ENCODE results near the gene ATP7B. TPM values are rescaled to one million over a fixed set of nuclear protein-coding genes. Genes with fewer than 3 reads are reported as not detected.

Gene ATP7B
- 1.6 to 2.6 TPM (median 2.5 TPM) in 5 replicates for total RNA-seq (2022; extraction: Qiagen RNA extraction; ENCODE audit: low read depth)

GRCh38 chr13:52010890-52011631, at the start of gene ATP7B:
Gene ATP7B (minus strand): TSS chr13:52011450. CDS start chr13:52011337, 113 bp downstream.

GRCh38 chr13:52024481-52024880, 13.2 kb upstream of the ATP7B start, which contains the start of gene UTP14C:
Gene UTP14C (plus strand): TSS chr13:52024691. CDS start chr13:52028805, 4,114 bp downstream.

GRCh38 chr13:52011632-52012511, 622 bp upstream of the ATP7B start, which contains the start of gene ALG11:
Gene ALG11 (plus strand): TSS chr13:52012398. CDS start chr13:52012419, 21 bp downstream.

Other genes with a start within 250 kb of the ATP7B start
- 3.2 to 5.7 TPM (median 4.3 TPM) in 5 replicates for gene DHRS12, start 207.3 kb downstream of the ATP7B start, total RNA-seq (2022; extraction: Qiagen RNA extraction; ENCODE audit: low read depth)
- 0.01 TPM in 1 of 5 replicates, not detected in the others for gene TMEM272, start 166.3 kb downstream of the ATP7B start, total RNA-seq (2022; extraction: Qiagen RNA extraction; ENCODE audit: low read depth)
- gene CCDC70, start 149.5 kb downstream of the ATP7B start, total RNA-seq (2022; extraction: Qiagen RNA extraction; ENCODE audit: low read depth) = 0.05 to 0.15 TPM in 2 of 5 replicates, not detected in the others
- 7.8 to 11.9 TPM (median 8.4 TPM) in 5 replicates for gene ALG11, start 948 bp upstream of the ATP7B start, total RNA-seq (2022; extraction: Qiagen RNA extraction; ENCODE audit: low read depth)
- 5.9 to 8.5 TPM (median 7.4 TPM) in 5 replicates for gene UTP14C, start 13.2 kb upstream of the ATP7B start, total RNA-seq (2022; extraction: Qiagen RNA extraction; ENCODE audit: low read depth)
- gene NEK5, start 117.6 kb upstream of the ATP7B start, total RNA-seq (2022; extraction: Qiagen RNA extraction; ENCODE audit: low read depth) = 0.06 to 0.11 TPM (median 0.09 TPM) in 4 of 5 replicates, not detected in the other
- 5.9 to 9.6 TPM (median 7.4 TPM) in 5 replicates for gene NEK3, start 148.1 kb upstream of the ATP7B start, total RNA-seq (2022; extraction: Qiagen RNA extraction; ENCODE audit: low read depth)

Measured in A549 treated with CpdA at 1 μM for 4 hours (cell line).